ENCODE data around the gene KIZ. TPM values are rescaled to one million over a fixed set of nuclear protein-coding genes. Genes with fewer than 3 reads are reported as not detected.

The KIZ gene
- total RNA-seq, 2 experiments from 2014 or later = 13.2 to 15.2 TPM

GRCh38 chr20:21273755-21274386 is 148.0 kb downstream of the KIZ start:
- Mint-ChIP-seq H3K27ac (no peak overlapping the region), H3K9me3 (ENCODE audit: low read depth) (no peaks in the 10 kb centered on the region), H3K27me3 (peaks cover 15% of the 10 kb centered on the region), H3K36me3 (ENCODE audit: low read depth) (no peaks in the 10 kb centered on the region), H3K4me3 (no peak overlapping the region), H3K4me1 (no peaks in the 10 kb centered on the region)
- no peak for ATAC-seq
- CTCF ChIA-PET = interaction anchor here (0.5 kb wide), 1 partner anchor 792 kb away, joined by 5 read pairs; no protein-coding TSS in a partner anchor
- POLR2A ChIA-PET = no interaction called here
- intact Hi-C loops (cut with DNase I, micrococcal nuclease) = no loop called here
- DNase-seq = no peak

- Mint-ChIP-seq H3K9me3 (ENCODE audit: low read depth) (peaks cover 3% of the 10 kb centered on the region), H3K27ac (no peak overlapping the region), H3K36me3 (ENCODE audit: low read depth) (no peaks in the 10 kb centered on the region), H3K27me3 (peaks cover 20% of the 10 kb centered on the region), H3K4me3 (no peak overlapping the region), H3K4me1 (no peaks in the 10 kb centered on the region)
- ATAC-seq (no peak), DNase-seq (no peak)
- intact Hi-C loops (cut with DNase I, micrococcal nuclease) = no loop called here
- ChIA-PET POLR2A (no interaction called here), CTCF (no interaction called here)
Observed at GRCh38 chr20:21278829-21279228, 152.9 kb downstream of the KIZ start.

GRCh38 chr20:21279706-21280521 is 154.0 kb downstream of the KIZ start:
- Mint-ChIP-seq H3K27me3 (peaks cover 21% of the 10 kb centered on the region), H3K9me3 (ENCODE audit: low read depth) (peaks cover 3% of the 10 kb centered on the region), H3K27ac (no peak overlapping the region), H3K4me1 (no peaks in the 10 kb centered on the region), H3K4me3 (no peak overlapping the region), H3K36me3 (ENCODE audit: low read depth) (no peaks in the 10 kb centered on the region)
- intact Hi-C loops (cut with DNase I, micrococcal nuclease) = no loop called here
- DNase-seq (no peak), ATAC-seq (no peak)
- POLR2A ChIA-PET = no interaction called here
- CTCF ChIA-PET = no interaction called here

- POLR2A ChIA-PET = no interaction called here
- H3K9me3 Mint-ChIP-seq (ENCODE audit: low read depth) = peaks cover 4% of the 10 kb centered on the region
- ATAC-seq (no peak), DNase-seq (no peak)
- peaks cover 22% of the 10 kb centered on the region for H3K27me3 Mint-ChIP-seq
- H3K36me3 Mint-ChIP-seq (ENCODE audit: low read depth) = no peaks in the 10 kb centered on the region
- intact Hi-C loops (cut with DNase I, micrococcal nuclease) = no loop called here
- no peak overlapping the region for H3K27ac Mint-ChIP-seq
- H3K4me1 Mint-ChIP-seq = no peaks in the 10 kb centered on the region
- no peak overlapping the region for H3K4me3 Mint-ChIP-seq
- CTCF ChIA-PET = no interaction called here
Observed at GRCh38 chr20:21280522-21281016, 154.7 kb downstream of the KIZ start.

GRCh38 chr20:21286775-21287174 is 160.9 kb downstream of the KIZ start:
- Mint-ChIP-seq H3K36me3 (ENCODE audit: low read depth) (no peaks in the 10 kb centered on the region), H3K4me1 (no peaks in the 10 kb centered on the region), H3K4me3 (no peak overlapping the region), H3K27ac (no peak overlapping the region), H3K9me3 (ENCODE audit: low read depth) (peaks cover 11% of the 10 kb centered on the region), H3K27me3 (peaks cover 33% of the 10 kb centered on the region)
- DNase-seq (no peak), ATAC-seq (no peak)
- intact Hi-C loops (cut with DNase I, micrococcal nuclease) = no loop called here
- ChIA-PET POLR2A (no interaction called here), CTCF (no interaction called here)

- ATAC-seq (no peak), DNase-seq (no peak)
- Mint-ChIP-seq H3K36me3 (ENCODE audit: low read depth) (no peaks in the 10 kb centered on the region), H3K4me1 (no peaks in the 10 kb centered on the region), H3K27ac (no peak overlapping the region), H3K27me3 (peaks cover 23% of the 10 kb centered on the region), H3K4me3 (no peak overlapping the region), H3K9me3 (ENCODE audit: low read depth) (peaks cover 9% of the 10 kb centered on the region)
- CTCF ChIA-PET = interaction anchor here (0.7 to 1.8 kb wide), 2 partner anchors 8 to 19 kb away, joined by 3 to 5 read pairs; no protein-coding TSS in a partner anchor
- POLR2A ChIA-PET = interaction anchor here (0.6 kb wide), 1 partner anchor 23 kb away, joined by 13 read pairs; no protein-coding TSS in a partner anchor
- intact Hi-C loops (cut with DNase I, micrococcal nuclease) = no loop called here
Observed at GRCh38 chr20:21288587-21289370, 162.9 kb downstream of the KIZ start.

- Mint-ChIP-seq H3K9me3 (ENCODE audit: low read depth) (peaks cover 9% of the 10 kb centered on the region), H3K27me3 (peaks cover 22% of the 10 kb centered on the region), H3K4me3 (no peak overlapping the region), H3K4me1 (no peaks in the 10 kb centered on the region), H3K27ac (no peak overlapping the region), H3K36me3 (ENCODE audit: low read depth) (no peaks in the 10 kb centered on the region)
- ChIA-PET CTCF (interaction anchor here (0.7 to 1.8 kb wide), 2 partner anchors 8 to 53 kb away, joined by 5 read pairs; no protein-coding TSS in a partner anchor), POLR2A (no interaction called here)
- DNase-seq = no peak
- ATAC-seq = no peak
- intact Hi-C loops (cut with DNase I, micrococcal nuclease) = no loop called here
Observed at GRCh38 chr20:21289651-21290050, 163.8 kb downstream of the KIZ start.

- DNase-seq = no peak
- ChIA-PET POLR2A (no interaction called here), CTCF (no interaction called here)
- ATAC-seq = no peak
- Mint-ChIP-seq H3K4me1 (no peaks in the 10 kb centered on the region), H3K9me3 (ENCODE audit: low read depth) (peaks cover 3% of the 10 kb centered on the region), H3K27me3 (peaks cover 14% of the 10 kb centered on the region), H3K27ac (no peak overlapping the region), H3K4me3 (no peak overlapping the region), H3K36me3 (ENCODE audit: low read depth) (no peaks in the 10 kb centered on the region)
- intact Hi-C loops (cut with DNase I, micrococcal nuclease) = no loop called here
Observed at GRCh38 chr20:21291026-21291425, 165.1 kb downstream of the KIZ start.

- Mint-ChIP-seq H3K4me3 (no peak overlapping the region), H3K9me3 (ENCODE audit: low read depth) (no peaks in the 10 kb centered on the region), H3K27ac (no peak overlapping the region), H3K27me3 (peaks cover 11% of the 10 kb centered on the region), H3K36me3 (ENCODE audit: low read depth) (no peaks in the 10 kb centered on the region), H3K4me1 (peaks cover 9% of the 10 kb centered on the region)
- POLR2A ChIA-PET = no interaction called here
- CTCF ChIA-PET = no interaction called here
- intact Hi-C loops (cut with DNase I, micrococcal nuclease) = no loop called here
- DNase-seq = no peak
- ATAC-seq = no peak
Observed at GRCh38 chr20:21294755-21295154, 168.9 kb downstream of the KIZ start.

All from activated CD4-positive, alpha-beta T cell treated with anti-CD3 and anti-CD28 coated beads for 36 hours (primary cell).